Breast epithelium (tissue), 4 donors: ENCODE results near the gene ZKSCAN5. TPM values are rescaled to one million over a fixed set of nuclear protein-coding genes. Genes with fewer than 3 reads are reported as not detected.
A peak's percentile ranks its signal among the peaks of the same experiment; 100 is the strongest.

Experiments used
- DNase-seq, 2 donors: peaks; one replicate each; pipeline ENCODE4 v3.0.0-alpha.2; 2019; ENCODE audit warnings: low spot score in 2 of 2
- H3K27ac ChIP-seq, 2 donors: fragments of 200-600 bp; sonication (generic) in 1 of 2; one replicate each; pipeline ENCODE4 v1.5.1; 2016 to 2019; ENCODE audit warnings: mild to moderate bottlenecking in 1 of 2
- H3K27me3 ChIP-seq, 2 donors: fragments of 200-600 bp; sonication (generic) in 1 of 2; one replicate each; pipeline versions ENCODE4 v1.5.1 to v1.6.0; 2017 to 2019; ENCODE audit warnings: control low read depth in 1 of 2, mild to moderate bottlenecking in 1 of 2
- H3K36me3 ChIP-seq: fragments of 200-600 bp; one replicate; pipeline ENCODE4 v1.5.1; 2019
- H3K4me1 ChIP-seq, 2 donors: fragments of 200-600 bp; sonication (generic); one replicate each; pipeline ENCODE4 v1.5.1; 2016 to 2019; ENCODE audit warnings: control low read depth in 1 of 2
- H3K4me3 ChIP-seq, 3 donors: fragments of 200-600 bp; sonication (generic); 1 replicate in 2 of 3; 2 replicates in 1 of 3; pipeline ENCODE4 v1.5.1; 2016 to 2019; ENCODE audit warnings: mild to moderate bottlenecking in 3 of 3, moderate library complexity in 2 of 3
- H3K9me3 ChIP-seq, 2 donors: fragments of 200-600 bp; sonication (generic) in 1 of 2; one replicate each; pipeline ENCODE4 v1.5.1; 2016 to 2019; ENCODE audit warnings: control low read depth in 1 of 2
- POLR2A ChIP-seq: fragments of 450-650 bp; IDR thresholded peaks from one replicate; pipeline ENCODE4 v1.6.1; 2016; ENCODE audit warnings: antibody characterized with exemption, mild to moderate bottlenecking, moderate library complexity
- POLR2AphosphoS5 ChIP-seq, 3 donors: sonication (generic); formaldehyde crosslinking; IDR thresholded peaks; one replicate each; pipeline ENCODE4 v1.6.1; 2017; ENCODE audit warnings: antibody characterized with exemption in 3 of 3
- intact Hi-C: fragments of 100-400 bp; cut with DNase I; formaldehyde crosslinking; loops from one replicate; pipeline ENCODE4 v1.15.1; 2023; ENCODE audit warnings: low total_unique reads
- total RNA-seq, 3 donors: library from RNA; depleted of rRNA; stranded (reverse); fragments of >200 nt; gene quantifications; one replicate each; pipeline ENCODE4 v1.1.0, GENCODE V29; 2016
- TF ChIP-seq, protein P1 (sequence below), 3 donors: fragments of 450-650 bp; IDR thresholded peaks; one replicate each; pipeline ENCODE4 v1.5.1; 2016 to 2017; ENCODE audit warnings: antibody characterized with exemption in 3 of 3, mild to moderate bottlenecking in 3 of 3, moderate library complexity in 3 of 3

The ZKSCAN5 gene
- total RNA-seq, 3 donors from 2014 or later: 7.5 to 11.0 (median 8.0) TPM

DNA sequence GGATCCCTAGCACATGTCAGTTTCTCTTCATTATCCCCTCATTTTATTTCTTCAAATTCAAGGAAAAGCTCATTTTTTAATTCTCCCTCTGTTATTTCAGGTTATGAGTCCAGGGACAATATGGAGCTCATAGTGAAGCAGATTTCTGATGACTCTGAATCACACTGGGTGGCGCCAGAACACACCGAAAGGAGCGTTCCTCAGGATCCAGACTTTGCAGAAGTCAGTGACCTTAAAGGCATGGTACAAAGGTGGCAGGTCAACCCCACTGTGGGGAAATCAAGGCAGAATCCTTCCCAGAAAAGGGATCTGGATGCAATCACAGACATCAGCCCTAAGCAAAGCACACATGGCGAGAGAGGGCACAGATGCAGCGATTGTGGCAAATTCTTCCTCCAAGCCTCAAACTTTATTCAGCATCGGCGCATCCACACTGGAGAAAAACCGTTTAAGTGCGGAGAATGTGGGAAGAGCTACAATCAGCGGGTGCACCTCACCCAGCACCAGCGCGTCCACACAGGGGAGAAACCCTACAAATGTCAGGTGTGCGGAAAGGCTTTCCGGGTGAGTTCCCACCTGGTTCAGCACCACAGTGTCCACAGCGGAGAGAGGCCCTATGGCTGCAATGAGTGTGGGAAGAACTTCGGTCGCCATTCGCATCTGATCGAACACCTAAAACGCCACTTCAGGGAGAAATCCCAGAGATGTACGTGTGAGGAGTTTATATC is 21.4 kb downstream of the ZKSCAN5 start:
- no peaks in the 10 kb centered on the region for H3K36me3 ChIP-seq
- H3K27me3 ChIP-seq: no peaks in the 10 kb centered on the region
- DNase-seq: no peak
- no peaks in the 10 kb centered on the region for H3K4me1 ChIP-seq
- no peak overlapping the region for H3K4me3 ChIP-seq
- no peak overlapping the region for H3K27ac ChIP-seq
- TF ChIP-seq, protein P1, sequence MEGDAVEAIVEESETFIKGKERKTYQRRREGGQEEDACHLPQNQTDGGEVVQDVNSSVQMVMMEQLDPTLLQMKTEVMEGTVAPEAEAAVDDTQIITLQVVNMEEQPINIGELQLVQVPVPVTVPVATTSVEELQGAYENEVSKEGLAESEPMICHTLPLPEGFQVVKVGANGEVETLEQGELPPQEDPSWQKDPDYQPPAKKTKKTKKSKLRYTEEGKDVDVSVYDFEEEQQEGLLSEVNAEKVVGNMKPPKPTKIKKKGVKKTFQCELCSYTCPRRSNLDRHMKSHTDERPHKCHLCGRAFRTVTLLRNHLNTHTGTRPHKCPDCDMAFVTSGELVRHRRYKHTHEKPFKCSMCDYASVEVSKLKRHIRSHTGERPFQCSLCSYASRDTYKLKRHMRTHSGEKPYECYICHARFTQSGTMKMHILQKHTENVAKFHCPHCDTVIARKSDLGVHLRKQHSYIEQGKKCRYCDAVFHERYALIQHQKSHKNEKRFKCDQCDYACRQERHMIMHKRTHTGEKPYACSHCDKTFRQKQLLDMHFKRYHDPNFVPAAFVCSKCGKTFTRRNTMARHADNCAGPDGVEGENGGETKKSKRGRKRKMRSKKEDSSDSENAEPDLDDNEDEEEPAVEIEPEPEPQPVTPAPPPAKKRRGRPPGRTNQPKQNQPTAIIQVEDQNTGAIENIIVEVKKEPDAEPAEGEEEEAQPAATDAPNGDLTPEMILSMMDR (IDR thresholded peaks at IDR 0.05): no peak
- no peak for TF ChIP-seq POLR2AphosphoS5 (IDR thresholded peaks at IDR 0.05)
- no peak for TF ChIP-seq POLR2A
- intact Hi-C loops: no loop called here
- peaks cover 18 to 29% of the 10 kb centered on the region in 2 donors for H3K9me3 ChIP-seq

DNA sequence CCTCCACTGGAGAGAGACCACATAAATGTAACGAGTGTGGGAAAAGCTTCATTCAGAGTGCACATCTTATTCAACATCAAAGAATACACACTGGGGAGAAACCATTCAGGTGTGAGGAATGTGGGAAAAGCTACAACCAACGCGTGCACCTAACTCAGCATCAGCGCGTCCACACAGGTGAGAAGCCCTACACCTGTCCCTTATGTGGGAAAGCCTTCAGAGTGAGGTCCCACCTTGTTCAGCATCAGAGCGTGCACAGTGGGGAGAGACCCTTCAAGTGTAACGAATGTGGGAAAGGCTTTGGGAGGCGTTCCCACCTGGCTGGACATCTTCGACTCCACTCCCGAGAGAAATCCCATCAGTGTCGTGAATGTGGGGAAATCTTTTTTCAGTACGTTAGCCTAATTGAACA is 26.9 kb downstream of the ZKSCAN5 start:
- DNase-seq: no peak
- Histone ChIP-seq H3K27ac (no peak overlapping the region), H3K36me3 (peaks cover 10% of the 10 kb centered on the region), H3K27me3 (no peaks in the 10 kb centered on the region), H3K4me1 (no peaks in the 10 kb centered on the region), H3K9me3 (peaks cover 60 to 80% of the 10 kb centered on the region in 2 donors), H3K4me3 (peak overlapping the region in 1 of 3 donors; percentile 30)
- intact Hi-C loops: no loop called here
- no peak for TF ChIP-seq POLR2A
- TF ChIP-seq POLR2AphosphoS5 (IDR thresholded peaks at IDR 0.05): no peak
- TF ChIP-seq, protein P1 (IDR thresholded peaks at IDR 0.05): no peak

DNA sequence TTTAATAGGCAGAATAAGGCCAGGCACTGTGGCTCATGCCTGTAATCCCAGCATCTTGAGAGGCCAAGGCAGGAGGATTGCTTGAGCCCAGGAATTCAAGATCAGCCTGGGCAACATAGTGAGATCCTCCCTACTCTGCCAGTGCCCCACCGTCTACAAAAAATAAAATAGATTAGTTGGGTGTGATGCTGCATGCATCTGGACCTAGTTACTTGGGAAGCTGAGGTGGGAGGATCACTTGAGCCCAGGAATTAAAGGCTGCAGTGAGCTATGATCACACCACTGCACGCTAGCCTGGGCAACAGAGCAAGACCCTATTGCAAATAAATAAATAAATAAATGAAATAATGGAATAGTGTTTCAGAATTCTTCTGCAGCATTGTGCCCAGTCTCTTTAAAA is 31.2 kb downstream of the ZKSCAN5 start:
- TF ChIP-seq POLR2A (no peak), POLR2AphosphoS5 (IDR thresholded peaks at IDR 0.05) (no peak)
- TF ChIP-seq, protein P1 (IDR thresholded peaks at IDR 0.05): no peak
- H3K36me3 ChIP-seq: peaks cover 10% of the 10 kb centered on the region
- peaks cover 69 to 92% of the 10 kb centered on the region in 2 donors for H3K9me3 ChIP-seq

DNA sequence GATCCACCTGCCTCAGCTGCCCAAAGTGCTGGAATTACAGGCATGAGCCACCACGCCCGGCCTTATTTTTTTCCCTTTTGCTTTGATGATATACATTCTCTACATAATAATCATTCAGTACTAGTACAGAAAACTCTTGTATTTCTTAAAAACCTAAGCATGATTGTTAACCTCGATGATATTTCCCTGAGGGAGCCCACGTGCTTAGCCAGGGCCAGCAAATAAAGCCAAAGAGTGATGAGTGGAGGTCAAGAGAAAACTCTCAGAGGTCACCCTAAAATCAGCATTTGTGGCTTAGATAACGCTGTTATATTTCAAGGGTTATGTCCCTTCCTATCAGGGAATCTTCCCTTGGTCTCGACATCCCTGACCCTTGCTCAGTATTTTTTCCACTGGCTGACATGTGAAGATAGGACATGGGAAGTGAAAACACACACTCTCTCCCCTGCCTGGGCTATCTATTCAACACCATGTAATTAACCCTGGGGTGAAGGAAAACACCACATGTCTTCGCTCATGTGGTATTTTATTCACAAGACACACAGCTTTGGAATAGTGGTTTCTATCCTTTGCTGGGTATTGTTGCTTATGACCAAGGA is 34.9 kb downstream of the ZKSCAN5 start:
- intact Hi-C loops: no loop called here
- Histone ChIP-seq H3K27ac (no peak overlapping the region), H3K4me1 (no peaks in the 10 kb centered on the region), H3K27me3 (no peaks in the 10 kb centered on the region), H3K4me3 (no peak overlapping the region), H3K36me3 (no peaks in the 10 kb centered on the region), H3K9me3 (peaks cover 73 to 88% of the 10 kb centered on the region in 2 donors)
- no peak for TF ChIP-seq POLR2AphosphoS5 (IDR thresholded peaks at IDR 0.05)
- TF ChIP-seq, protein P1 (IDR thresholded peaks at IDR 0.05): no peak
- TF ChIP-seq POLR2A: no peak
- no peak for DNase-seq

More for the DNA sequence above, 31.2 kb downstream of the ZKSCAN5 start:
- H3K4me3 ChIP-seq: no peak overlapping the region
- no peak for DNase-seq
- no peaks in the 10 kb centered on the region for H3K4me1 ChIP-seq
- H3K27ac ChIP-seq: no peak overlapping the region
- H3K27me3 ChIP-seq: no peaks in the 10 kb centered on the region
- intact Hi-C loops: no loop called here

DNA sequence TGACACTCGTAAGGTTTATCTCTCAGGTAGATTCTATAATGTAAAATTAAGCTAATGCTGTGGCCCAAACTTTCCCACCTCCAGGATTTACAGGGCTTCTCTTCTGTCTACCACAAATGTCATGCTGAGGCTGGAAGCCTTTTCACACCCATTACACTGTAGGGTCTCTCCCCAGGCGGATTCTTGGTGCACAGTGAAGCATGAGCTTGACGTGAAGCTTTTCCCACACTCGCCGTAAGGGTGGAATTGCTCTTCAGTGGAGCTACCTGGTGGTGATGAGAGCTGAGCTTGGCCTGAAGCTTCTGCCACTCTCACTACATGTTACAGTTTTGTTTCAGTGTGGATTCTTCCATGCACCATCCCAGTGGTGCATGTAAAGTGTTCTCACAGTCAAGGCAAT is 36.1 kb downstream of the ZKSCAN5 start:
- DNase-seq: no peak
- intact Hi-C loops: no loop called here
- H3K4me1 ChIP-seq: no peaks in the 10 kb centered on the region
- no peaks in the 10 kb centered on the region for H3K27me3 ChIP-seq
- H3K36me3 ChIP-seq: no peaks in the 10 kb centered on the region
- no peak overlapping the region for H3K4me3 ChIP-seq
- H3K27ac ChIP-seq: no peak overlapping the region
- TF ChIP-seq POLR2AphosphoS5 (IDR thresholded peaks at IDR 0.05) (no peak), POLR2A (no peak)
- TF ChIP-seq, protein P1 (IDR thresholded peaks at IDR 0.05): no peak
- peaks cover 70 to 78% of the 10 kb centered on the region in 2 donors for H3K9me3 ChIP-seq
